Fibroblast of lung (primary cell): ENCODE results near the gene CCNK.

Experiments
- CTCF ChIP-seq, 2 donors: IDR thresholded peaks in 1 of 2; conservative IDR thresholded peaks in 1 of 2; 1 replicate in 1 of 2; 2 replicates in 1 of 2; pipeline ENCODE4 v1.5.1; 2011 to 2012; ENCODE audit warnings: low read length in 2 of 2, control low read depth in 1 of 2, inconsistent platforms in 1 of 2, low read depth in 1 of 2, mild to moderate bottlenecking in 1 of 2
- EZH2 ChIP-seq: IDR thresholded peaks from 2 replicates; pipeline ENCODE4 v1.5.1; 2012; ENCODE audit warnings: low read length, control low read depth, mild to moderate bottlenecking; ENCODE audit errors: missing control alignments

- TF ChIP-seq CTCF (conservative IDR thresholded peaks at IDR 0.05 in 1 of 2, IDR thresholded peaks at IDR 0.05 in 1 of 2; ENCODE audit: low read depth in 1 of 2, low read length in 2 of 2) (no peak), EZH2 (no peak)
Observed at GRCh38 chr14:99519347-99519881, 38.2 kb downstream of the CCNK start.
